ENCODE data around the gene HERPUD1.

Gene HERPUD1

DNA sequence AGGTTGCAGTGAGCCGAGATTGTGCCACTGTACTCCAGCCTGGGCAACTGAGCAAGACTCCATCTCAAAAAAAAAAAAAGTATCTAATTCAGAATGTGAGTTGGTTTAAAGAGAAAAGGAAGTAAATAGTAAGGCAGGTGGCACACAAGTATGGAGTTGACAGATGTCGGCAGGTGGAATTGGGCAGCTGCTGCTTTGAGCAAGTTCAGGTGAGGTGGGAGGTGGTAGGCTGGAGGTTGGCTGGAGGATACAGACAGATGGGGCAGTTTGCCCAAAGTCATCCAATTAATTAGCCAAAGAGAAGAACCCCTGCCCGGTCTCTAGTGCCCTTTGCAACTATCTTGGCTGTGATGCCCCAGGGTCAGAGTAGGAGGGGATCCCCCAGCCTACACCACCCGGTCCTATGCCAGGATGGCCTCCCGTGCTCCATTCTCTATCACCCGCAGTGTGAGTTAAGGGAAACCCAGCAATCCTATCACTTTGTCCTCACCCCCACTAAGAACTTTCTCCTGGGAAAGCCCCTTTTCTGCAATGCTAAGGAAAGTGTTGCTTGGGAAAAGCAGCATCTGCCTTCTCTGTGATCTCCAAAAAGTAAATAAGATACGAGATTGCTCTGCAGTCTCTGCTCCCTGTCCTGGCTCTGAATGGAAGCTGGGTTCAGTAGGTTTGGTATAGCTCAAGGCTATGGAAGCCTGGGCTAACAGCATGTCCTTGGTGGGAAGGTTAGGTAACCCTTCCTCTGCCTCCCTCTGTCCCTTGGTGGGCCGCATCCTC, 34.7 kb upstream of the HERPUD1 start:
- TF ChIP-seq GATA1 (IDR thresholded peaks at IDR 0.05; ENCODE audit: low read depth, low read length) (no peak), POLR2A (IDR thresholded peaks at IDR 0.05; ENCODE audit: low read length) (no peak)
- DNase-seq = no peak

DNA sequence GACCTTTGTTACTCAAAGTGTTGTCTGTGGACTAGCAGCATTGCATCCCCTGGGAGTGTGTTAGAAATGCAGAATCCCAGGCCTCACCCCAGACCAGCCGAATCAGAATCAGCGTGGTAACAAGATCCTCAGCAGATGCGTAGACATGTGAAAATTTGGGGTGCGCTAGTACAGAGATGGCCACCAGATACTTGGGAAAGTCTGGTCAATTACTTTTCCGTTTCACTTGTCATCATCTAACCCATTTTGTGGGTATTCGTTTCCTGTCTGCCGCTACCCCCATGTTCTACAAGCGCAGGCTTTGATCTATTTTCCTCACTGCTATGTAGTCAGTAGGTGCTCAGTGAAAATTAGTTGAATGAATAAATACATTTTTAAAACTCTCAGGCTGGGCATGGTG, 33.1 kb upstream of the HERPUD1 start:
- no peak for TF ChIP-seq GATA1 (IDR thresholded peaks at IDR 0.05; ENCODE audit: low read depth, low read length)
- TF ChIP-seq POLR2A (IDR thresholded peaks at IDR 0.05; ENCODE audit: low read length) = no peak
- DNase-seq = no peak

DNA sequence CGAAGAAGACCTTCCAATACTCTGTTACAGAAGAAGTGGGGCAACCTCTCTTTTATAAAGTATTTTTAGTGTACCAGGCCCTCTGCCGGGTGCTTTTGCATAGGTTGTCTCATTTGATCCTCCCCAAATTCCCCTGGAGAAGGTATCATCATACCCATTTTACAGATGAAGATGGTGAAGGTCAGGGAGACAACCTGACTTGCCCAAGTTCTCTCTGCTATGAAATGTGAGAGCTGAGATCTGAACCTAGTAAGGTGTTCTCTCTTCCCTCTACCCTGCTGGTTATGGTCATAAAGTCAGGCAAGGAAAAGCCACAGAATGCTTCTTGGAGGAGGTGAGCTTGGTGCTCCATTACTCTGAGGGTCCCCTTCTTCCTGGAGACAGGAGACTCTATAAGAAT, 28.1 kb upstream of the HERPUD1 start:
- no peak for DNase-seq
- TF ChIP-seq POLR2A (IDR thresholded peaks at IDR 0.05; ENCODE audit: low read length) (no peak), GATA1 (IDR thresholded peaks at IDR 0.05; ENCODE audit: low read depth, low read length) (no peak)

DNA sequence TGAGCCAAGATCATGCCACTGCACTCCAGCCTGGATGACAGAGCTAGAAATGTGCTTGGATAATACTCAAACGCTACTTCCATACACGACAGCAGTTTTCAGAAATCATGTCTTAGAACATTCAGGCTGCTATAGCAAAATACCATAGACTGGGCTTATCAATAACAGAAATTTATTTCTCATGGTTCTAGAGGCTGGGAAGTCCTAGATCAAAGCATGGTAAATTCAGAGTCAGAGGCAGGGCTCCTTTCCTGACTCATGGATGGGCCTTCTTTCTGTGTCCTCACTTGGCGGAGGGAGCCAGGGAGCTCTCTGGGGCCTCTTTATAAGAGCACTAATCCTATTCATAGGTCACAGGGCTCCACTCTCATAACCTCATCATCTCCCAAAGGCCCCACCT, 24.5 kb upstream of the HERPUD1 start:
- DNase-seq = no peak
- TF ChIP-seq POLR2A (IDR thresholded peaks at IDR 0.05; ENCODE audit: low read length) (no peak), GATA1 (IDR thresholded peaks at IDR 0.05; ENCODE audit: low read depth, low read length) (no peak)

DNA sequence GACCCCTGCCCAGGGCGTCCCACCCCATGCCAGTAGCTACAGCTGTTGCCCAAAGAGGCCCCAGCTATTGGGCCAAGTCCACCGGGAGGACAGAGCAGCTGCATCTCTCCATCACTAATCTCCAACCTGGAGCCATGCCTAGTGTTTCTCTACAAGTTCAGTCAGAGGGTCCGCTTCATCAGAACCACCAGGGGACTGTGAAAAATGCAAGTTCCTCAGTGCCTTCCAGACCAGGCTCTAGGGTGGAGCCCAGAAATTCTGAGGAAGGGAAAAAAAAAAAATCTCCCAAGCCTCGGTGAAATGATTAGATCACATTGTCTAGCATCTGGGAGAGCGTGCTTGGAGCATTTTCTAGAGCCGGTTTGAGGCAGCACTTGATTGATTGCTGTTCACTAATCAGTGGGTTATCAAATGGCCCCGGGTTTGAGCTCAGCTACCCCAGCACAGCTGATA, 22.4 kb upstream of the HERPUD1 start:
- TF ChIP-seq GATA1 (IDR thresholded peaks at IDR 0.05; ENCODE audit: low read depth, low read length) (no peak), POLR2A (IDR thresholded peaks at IDR 0.05; ENCODE audit: low read length) (no peak)
- no peak for DNase-seq

DNA sequence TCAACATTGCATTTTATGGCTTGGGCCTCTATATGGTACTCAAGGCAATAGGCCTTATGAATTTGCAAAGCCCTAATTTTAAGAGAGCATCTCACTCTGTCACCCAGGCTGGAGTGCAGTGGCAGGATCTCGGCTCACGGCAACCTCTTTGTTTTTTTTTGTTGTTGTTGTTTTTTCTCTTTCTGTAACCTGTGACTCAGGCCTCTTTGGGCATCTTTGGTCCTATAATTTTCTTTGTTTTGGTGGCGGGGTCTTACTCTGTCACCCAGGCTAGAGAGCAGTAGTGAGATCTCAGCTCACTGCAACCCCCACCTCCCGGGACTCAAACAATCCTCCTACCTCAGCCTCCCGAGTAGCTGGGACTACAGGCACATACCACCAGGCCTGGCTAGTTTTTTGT, 21.8 kb upstream of the HERPUD1 start:
- TF ChIP-seq POLR2A (IDR thresholded peaks at IDR 0.05; ENCODE audit: low read length) (no peak), GATA1 (IDR thresholded peaks at IDR 0.05; ENCODE audit: low read depth, low read length) (no peak)
- no peak for DNase-seq

DNA sequence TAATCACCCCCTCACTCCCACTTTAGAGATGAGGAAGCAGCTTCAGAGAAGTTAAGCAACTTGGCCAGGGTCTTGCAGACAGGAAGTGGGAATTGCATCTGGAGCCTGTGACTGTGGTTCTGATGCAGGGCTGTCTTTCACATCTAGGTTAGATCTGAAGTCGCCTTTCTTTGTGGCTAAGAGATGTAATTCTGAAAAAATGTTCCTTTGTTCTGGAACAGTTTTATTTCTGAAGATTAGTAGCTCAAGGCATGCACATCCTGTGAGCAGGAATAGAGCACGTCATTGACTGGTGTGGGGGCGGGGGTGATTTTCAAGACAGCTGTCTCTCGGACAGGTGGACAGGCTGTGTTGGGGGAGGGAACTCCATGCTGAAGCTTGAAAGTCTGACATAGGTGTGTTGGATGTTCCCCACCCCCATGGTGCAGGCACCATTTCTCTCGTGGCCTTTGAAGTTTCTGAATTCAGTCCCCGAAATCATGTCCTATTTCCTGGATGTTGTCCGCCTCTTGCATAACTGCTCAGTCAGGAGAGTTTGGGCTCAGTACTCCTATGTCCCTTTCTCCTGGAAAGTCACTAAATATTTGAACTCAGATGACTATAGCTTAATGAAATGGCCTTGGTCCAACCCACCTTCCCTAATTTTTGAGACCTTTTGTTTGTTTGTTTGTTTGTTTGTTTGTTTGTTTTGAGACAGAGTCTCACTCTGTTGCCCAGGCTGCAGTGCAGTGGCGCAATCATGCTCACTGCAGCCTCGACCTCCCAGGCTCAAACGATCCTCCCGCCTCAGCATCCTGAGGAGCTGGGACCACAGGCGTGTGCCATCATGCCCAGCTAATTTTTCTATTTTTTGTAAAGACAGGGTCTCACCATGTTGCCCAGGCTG, 21.0 kb upstream of the HERPUD1 start:
- DNase-seq = no peak
- no peak for TF ChIP-seq GATA1 (IDR thresholded peaks at IDR 0.05; ENCODE audit: low read depth, low read length)
- TF ChIP-seq POLR2A (IDR thresholded peaks at IDR 0.05; ENCODE audit: low read length) = no peak

DNA sequence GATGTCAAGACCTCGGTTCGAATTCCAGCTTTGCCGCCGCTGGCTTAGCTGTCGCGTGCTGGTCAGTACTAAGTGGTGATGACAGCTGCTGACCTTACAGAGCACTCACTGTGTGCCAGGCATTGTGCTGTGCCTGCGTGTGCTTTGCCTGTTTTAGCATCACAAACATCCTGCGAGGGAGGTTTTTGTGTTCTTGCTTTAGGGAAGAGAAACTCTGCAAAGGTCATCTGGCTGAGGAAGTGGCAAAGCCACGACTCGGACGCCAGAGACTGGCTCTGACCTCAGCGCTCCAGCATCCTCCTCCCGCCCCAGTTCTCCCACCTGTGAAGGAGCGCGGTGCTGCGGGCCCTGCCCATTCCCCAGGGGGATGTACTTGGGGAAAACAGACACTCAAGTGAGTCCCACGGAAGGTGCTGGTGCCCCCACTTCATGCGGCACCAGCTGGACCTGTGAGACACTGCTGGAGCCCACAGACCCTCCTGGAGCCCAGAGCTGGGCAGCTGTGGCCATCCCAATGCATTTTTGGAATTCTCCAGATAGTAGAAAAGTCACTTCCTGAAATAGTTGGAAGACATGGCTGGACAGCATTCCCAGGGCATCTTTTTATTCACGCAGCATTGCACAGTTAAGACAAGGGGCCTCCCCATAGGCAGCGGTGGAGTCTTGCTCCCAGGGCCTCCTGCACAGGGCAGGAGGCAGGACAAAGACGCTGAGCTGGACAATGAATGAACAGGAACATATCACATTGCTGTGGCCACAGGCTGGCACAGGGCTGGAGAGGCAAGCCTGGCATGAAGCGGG, 20.0 kb upstream of the HERPUD1 start:
- DNase-seq = no peak

DNA sequence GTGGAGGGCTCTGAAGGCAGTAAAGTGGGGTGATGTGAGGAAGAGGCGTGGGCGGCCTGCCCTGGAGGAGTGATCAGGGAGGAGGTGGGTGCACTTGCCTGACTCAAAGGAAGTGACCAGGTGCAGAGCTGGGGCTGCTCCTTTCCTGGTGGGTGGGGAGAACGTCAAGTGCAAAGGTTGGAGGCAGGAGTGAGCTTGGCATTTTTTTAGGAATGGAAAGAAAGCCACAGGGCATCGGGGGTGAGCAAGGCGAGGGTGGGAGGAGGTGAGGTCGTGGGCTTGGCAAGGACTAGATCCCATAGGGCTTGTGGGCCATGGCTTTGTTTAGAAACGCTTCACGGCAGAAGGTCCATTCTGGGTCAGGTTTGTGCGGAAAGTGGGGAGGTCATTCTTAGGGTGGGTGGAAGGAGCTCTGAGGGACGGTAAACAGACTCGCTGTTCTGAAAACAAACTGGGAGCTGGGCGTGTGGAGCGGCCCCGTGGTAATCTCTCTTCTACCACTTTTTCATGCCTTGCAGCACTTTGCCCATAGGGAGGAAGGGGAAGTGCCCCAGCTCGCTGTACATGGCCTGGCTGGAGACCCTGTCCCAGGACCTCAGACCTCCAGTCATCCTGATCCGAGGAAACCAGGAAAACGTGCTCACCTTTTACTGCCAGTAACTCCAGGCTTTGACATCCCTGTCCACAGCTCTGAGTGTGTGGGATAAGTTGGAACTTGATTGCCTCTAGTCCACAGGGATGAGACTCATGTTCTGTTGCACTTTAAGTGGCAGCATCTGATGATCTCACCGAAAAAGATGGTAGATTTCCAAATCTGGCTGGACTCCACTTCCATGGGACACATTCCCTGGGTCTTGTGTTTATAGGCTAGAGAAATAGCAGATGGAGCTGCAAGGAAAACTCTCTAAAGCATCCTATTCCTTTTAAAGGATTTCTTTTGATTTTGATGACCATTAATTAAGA, 18.9 kb upstream of the HERPUD1 start:
- TF ChIP-seq POLR2A (IDR thresholded peaks at IDR 0.05; ENCODE audit: low read length) (no peak), GATA1 (IDR thresholded peaks at IDR 0.05; ENCODE audit: low read depth, low read length) (no peak)
- DNase-seq = no peak

More for the DNA sequence above, 20.0 kb upstream of the HERPUD1 start:
- TF ChIP-seq POLR2A (IDR thresholded peaks at IDR 0.05; ENCODE audit: low read length) (no peak), GATA1 (IDR thresholded peaks at IDR 0.05; ENCODE audit: low read depth, low read length) (no peak)

DNA sequence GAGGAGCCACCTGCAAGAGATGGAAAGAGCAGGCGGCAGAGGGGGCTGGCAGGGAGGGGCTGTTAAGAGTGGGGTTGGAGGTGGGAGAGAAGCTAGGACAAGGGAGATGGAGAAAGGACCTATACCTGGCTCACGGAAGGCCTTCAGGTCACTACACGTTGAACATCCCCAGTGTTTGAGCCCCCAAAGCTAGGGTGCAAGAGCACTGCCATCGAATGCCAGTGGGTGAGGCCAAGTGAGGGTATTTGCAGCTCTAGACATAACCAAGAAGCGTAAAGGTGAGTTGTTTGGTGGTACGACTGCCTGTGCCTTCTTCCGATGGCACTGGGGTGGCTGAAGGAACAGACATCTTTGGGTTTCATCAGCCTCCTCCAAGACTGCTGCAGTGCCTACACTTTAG, 17.0 kb upstream of the HERPUD1 start:
- DNase-seq = no peak
- TF ChIP-seq POLR2A (IDR thresholded peaks at IDR 0.05; ENCODE audit: low read length) (no peak), GATA1 (IDR thresholded peaks at IDR 0.05; ENCODE audit: low read depth, low read length) (no peak)

DNA sequence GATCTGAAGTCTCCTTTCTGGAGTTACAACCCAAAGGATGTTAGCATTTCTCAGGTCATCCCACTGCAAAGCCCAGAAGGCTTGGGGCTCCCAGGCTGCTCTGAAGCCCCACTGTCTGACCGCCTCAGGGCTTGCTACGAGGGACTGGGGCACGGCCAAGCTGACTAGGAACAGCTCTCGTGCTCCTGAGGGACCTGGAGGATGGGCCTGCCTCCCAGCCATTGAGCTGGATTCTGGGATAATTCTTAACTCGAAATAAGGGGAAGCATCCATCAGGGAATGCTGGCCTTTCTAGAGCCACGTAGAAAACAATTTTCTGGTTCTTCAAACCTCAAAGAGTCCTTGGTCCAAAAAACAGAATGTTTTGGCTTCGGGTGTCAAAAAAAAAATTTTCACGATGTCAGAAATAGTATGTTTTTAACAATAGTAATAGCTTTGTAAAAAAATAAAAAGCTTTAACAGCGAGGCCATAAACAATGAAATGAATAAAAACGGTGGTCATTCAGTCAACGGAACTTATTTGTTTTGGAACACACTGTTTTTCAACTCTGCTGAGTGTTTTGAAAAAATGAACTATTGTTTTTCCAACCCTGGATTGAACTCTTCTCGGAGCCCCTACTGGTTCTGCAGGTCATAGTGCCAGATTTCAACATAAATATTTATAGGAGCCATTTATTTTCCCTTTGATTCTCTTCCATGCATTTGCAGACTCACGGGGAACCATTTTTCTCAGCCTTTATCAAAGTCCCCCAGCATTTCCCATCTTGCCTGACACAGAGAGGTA, 16.4 kb upstream of the HERPUD1 start:
- DNase-seq = no peak

More for the DNA sequence above, 16.4 kb upstream of the HERPUD1 start:
- TF ChIP-seq GATA1 (IDR thresholded peaks at IDR 0.05; ENCODE audit: low read depth, low read length) (no peak), POLR2A (IDR thresholded peaks at IDR 0.05; ENCODE audit: low read length) (no peak)
